AG08395 (cell line): ENCODE measurements around the gene PRF1.
"Not testable (repeated sequence)": the region's sequence is repeated elsewhere in the genome, so short reads cannot be mapped to it uniquely, and the experiment has no call there.

Source experiments
- DNase-seq: peaks from one replicate; pipeline ENCODE4 v3.0.0; 2012; ENCODE audit warnings: mixed read lengths, low spot score

PRF1 gene

GRCh38 chr10:70617798-70618568, 15.4 kb upstream of the PRF1 start:
- DNase-seq, result peak; percentile 54

- DNase-seq, result no peak
These were observed 14.2 kb upstream of the PRF1 start for GRCh38 chr10:70616761-70617160.

- no peak for DNase-seq
These were observed 13.4 kb upstream of the PRF1 start for GRCh38 chr10:70615784-70616522.

- DNase-seq, result no peak
These were observed 12.7 kb upstream of the PRF1 start for GRCh38 chr10:70615211-70615610.

- not testable (repeated sequence) for DNase-seq
These were observed 11.8 kb upstream of the PRF1 start for GRCh38 chr10:70614364-70614763.

- DNase-seq, result no peak
These were observed 11.4 kb upstream of the PRF1 start for GRCh38 chr10:70613941-70614340.

GRCh38 chr10:70607936-70608335, 5.4 kb upstream of the PRF1 start:
- no peak for DNase-seq

GRCh38 chr10:70605161-70605560, 2.6 kb upstream of the PRF1 start:
- no peak for DNase-seq

- DNase-seq, result no peak
These were observed 1.6 kb upstream of the PRF1 start for GRCh38 chr10:70604106-70604505.

- DNase-seq, result no peak
These were observed 884 bp upstream of the PRF1 start for GRCh38 chr10:70603449-70603801.

GRCh38 chr10:70601746-70602145, 795 bp downstream of the PRF1 start:
- DNase-seq, result no peak

GRCh38 chr10:70600512-70601395, 1.8 kb downstream of the PRF1 start:
- no peak for DNase-seq

- DNase-seq, result no peak
These were observed 2.8 kb downstream of the PRF1 start for GRCh38 chr10:70599791-70600190.

- DNase-seq, result no peak
These were observed 3.2 kb downstream of the PRF1 start for GRCh38 chr10:70599319-70599718.

- DNase-seq, result no peak
These were observed 3.7 kb downstream of the PRF1 start for GRCh38 chr10:70598857-70599295.

GRCh38 chr10:70597856-70598815, 4.4 kb downstream of the PRF1 start:
- DNase-seq, result no peak

- DNase-seq, result no peak
These were observed 5.4 kb downstream of the PRF1 start for GRCh38 chr10:70596860-70597809.

GRCh38 chr10:70596110-70596798, 6.3 kb downstream of the PRF1 start:
- no peak for DNase-seq

GRCh38 chr10:70595566-70596016, 7.0 kb downstream of the PRF1 start:
- no peak for DNase-seq
